ENCODE measurements around the gene RAB27A. TPM values are rescaled to one million over a fixed set of nuclear protein-coding genes. Genes with fewer than 3 reads are reported as not detected.
"Not testable (repeated sequence)": the region's sequence is repeated elsewhere in the genome, so short reads cannot be mapped to it uniquely, and the experiment has no call there.

RAB27A gene
- total RNA-seq, 4 donors from 2014 or later, result 6.2 to 11.9 (median 7.5) TPM

GRCh38 chr15:55322467-55322866 lies 32.9 kb upstream of the RAB27A start:
- intact Hi-C loops (cut with DNase I; ENCODE audit: low total_unique reads), result no loop called here
- TF ChIP-seq CTCF (IDR thresholded peaks at IDR 0.05), result no peak
- TF ChIP-seq POLR2A (IDR thresholded peaks at IDR 0.05), result no peak
- no peak overlapping the region for H3K4me3 ChIP-seq (ENCODE audit: low read depth, poor library complexity, severe bottlenecking)
- DNase-seq (ENCODE audit: low spot score in 2 of 2), result no peak
- 83 to 92% methylated on average over 5 of the region's 5 CpGs for WGBS, 2 donors

- no peak for DNase-seq (ENCODE audit: low spot score in 2 of 2)
- TF ChIP-seq CTCF (IDR thresholded peaks at IDR 0.05), result no peak
- TF ChIP-seq POLR2A (IDR thresholded peaks at IDR 0.05), result no peak
- intact Hi-C loops (cut with DNase I; ENCODE audit: low total_unique reads), result no loop called here
- 92 to 95% methylated on average over 1 of the region's 1 CpG for WGBS, 2 donors
- no peak overlapping the region for H3K4me3 ChIP-seq (ENCODE audit: low read depth, poor library complexity, severe bottlenecking)
Measured at GRCh38 chr15:55320963-55321362, 31.4 kb upstream of the RAB27A start.

- no peak overlapping the region for H3K4me3 ChIP-seq (ENCODE audit: low read depth, poor library complexity, severe bottlenecking)
- no peak for DNase-seq (ENCODE audit: low spot score in 2 of 2)
- no peak for TF ChIP-seq POLR2A (IDR thresholded peaks at IDR 0.05)
- TF ChIP-seq CTCF (IDR thresholded peaks at IDR 0.05), result no peak
- intact Hi-C loops (cut with DNase I; ENCODE audit: low total_unique reads), result no loop called here
- WGBS, 2 donors, result 27 to 33% methylated on average over 2 of the region's 2 CpGs
Measured at GRCh38 chr15:55320238-55320550, 30.6 kb upstream of the RAB27A start.

- WGBS, 2 donors, result 42 to 47% methylated on average over 4 of the region's 4 CpGs
- TF ChIP-seq CTCF (IDR thresholded peaks at IDR 0.05) (no peak), POLR2A (IDR thresholded peaks at IDR 0.05) (no peak)
- peak overlapping the region; percentile 71 for H3K4me3 ChIP-seq (ENCODE audit: low read depth, poor library complexity, severe bottlenecking)
- intact Hi-C loops (cut with DNase I; ENCODE audit: low total_unique reads), result no loop called here
- no peak for DNase-seq (ENCODE audit: low spot score in 2 of 2)
Measured at GRCh38 chr15:55319537-55320237, 30.1 kb upstream of the RAB27A start.

GRCh38 chr15:55318588-55319494 lies 29.2 kb upstream of the RAB27A start, which contains the start of the genes PIGB and PIGBOS1:
Gene PIGB, plus strand, starts transcription at chr15:55319222. Its CDS starts 29 bp downstream, at chr15:55319251.
Gene PIGBOS1, minus strand, starts transcription at chr15:55319123. Its CDS starts 1,331 bp downstream, at chr15:55317792.
- WGBS, 2 donors, result 0 to 1% methylated on average over 38 to 39 of the region's 49 CpGs
- DNase-seq (ENCODE audit: low spot score in 2 of 2), result peak; percentile 80 to 96
- TF ChIP-seq CTCF (IDR thresholded peaks at IDR 0.05) (no peak), POLR2A (IDR thresholded peaks at IDR 0.05) (no peak)
- intact Hi-C loops (cut with DNase I; ENCODE audit: low total_unique reads), result no loop called here
- peak within 1 kb of the TSS; percentile 71 for H3K4me3 ChIP-seq (ENCODE audit: low read depth, poor library complexity, severe bottlenecking)

GRCh38 chr15:55302801-55303200 lies 13.2 kb upstream of the RAB27A start:
- DNase-seq (ENCODE audit: low spot score in 2 of 2); H3K4me3 ChIP-seq (ENCODE audit: low read depth, poor library complexity, severe bottlenecking); intact Hi-C loops (cut with DNase I; ENCODE audit: low total_unique reads): not testable (repeated sequence)
- 98% methylated on average over 8 of the region's 32 CpGs; no CpG with 5 or more reads in 1 of the 2 donors for WGBS, 2 donors
